ENCODE data around the gene TBC1D9B.

Gene TBC1D9B

GRCh38 chr5:179913461-179913860, 5.8 kb upstream of the TBC1D9B start:
- ChIA-PET POLR2A (no interaction called here), CTCF (interaction anchor here (1.4 kb wide), 1 partner anchor 62 kb away, joined by 3 read pairs; no protein-coding TSS in a partner anchor)
- no peak for TF ChIP-seq ZNF384 (IDR thresholded peaks at IDR 0.05)
- TF ChIP-seq FOXA1 (IDR thresholded peaks at IDR 0.05) = no peak
- TF ChIP-seq ARNT (IDR thresholded peaks at IDR 0.05) = no peak
- no peak for TF ChIP-seq PKNOX1 (IDR thresholded peaks at IDR 0.05)
- TF ChIP-seq L3MBTL2 (conservative IDR thresholded peaks at IDR 0.05) = no peak
- no peak for TF ChIP-seq TARDBP (IDR thresholded peaks at IDR 0.05)
- TF ChIP-seq HDGF (IDR thresholded peaks at IDR 0.05; ENCODE audit: borderline replicate concordance) = no peak
- TF ChIP-seq SUZ12 (IDR thresholded peaks at IDR 0.05) = no peak
- TF ChIP-seq ELF4 (IDR thresholded peaks at IDR 0.05) = no peak
- no peak for TF ChIP-seq FOXM1 (IDR thresholded peaks at IDR 0.05; ENCODE audit: borderline replicate concordance)
- DNase-seq (ENCODE audit: extremely low spot score) = no peak

- CTCF ChIA-PET = interaction anchor here (1.4 kb wide), 1 partner anchor 62 kb away, joined by 3 read pairs; no protein-coding TSS in a partner anchor
- POLR2A ChIA-PET = no interaction called here
- no peak for DNase-seq (ENCODE audit: extremely low spot score)
- TF ChIP-seq NFRKB (IDR thresholded peaks at IDR 0.05) = no peak
These were observed 5.3 kb upstream of the TBC1D9B start for GRCh38 chr5:179912951-179913350.

GRCh38 chr5:179912386-179912785, 4.7 kb upstream of the TBC1D9B start:
- POLR2A ChIA-PET = no interaction called here
- DNase-seq (ENCODE audit: extremely low spot score) = no peak
- CTCF ChIA-PET = no interaction called here
- no peak for TF ChIP-seq BHLHE40 (IDR thresholded peaks at IDR 0.05; ENCODE audit: borderline replicate concordance)
- TF ChIP-seq NFRKB (IDR thresholded peaks at IDR 0.05) = no peak
- TF ChIP-seq L3MBTL2 (conservative IDR thresholded peaks at IDR 0.05) = no peak
- TF ChIP-seq ARNT (IDR thresholded peaks at IDR 0.05) = no peak
- TF ChIP-seq SUZ12 (IDR thresholded peaks at IDR 0.05) = no peak
- no peak for TF ChIP-seq PKNOX1 (IDR thresholded peaks at IDR 0.05)
- no peak for TF ChIP-seq HDGF (IDR thresholded peaks at IDR 0.05; ENCODE audit: borderline replicate concordance)
- no peak for TF ChIP-seq CTBP1 (IDR thresholded peaks at IDR 0.05; ENCODE audit: borderline replicate concordance)
- TF ChIP-seq SP1 (IDR thresholded peaks at IDR 0.05) = no peak
- no peak for TF ChIP-seq ELF4 (IDR thresholded peaks at IDR 0.05)
- TF ChIP-seq FOXM1 (IDR thresholded peaks at IDR 0.05; ENCODE audit: borderline replicate concordance) = no peak
- TF ChIP-seq ZNF384 (IDR thresholded peaks at IDR 0.05) = no peak
- TF ChIP-seq TARDBP (IDR thresholded peaks at IDR 0.05) = no peak
- no peak for TF ChIP-seq LEF1 (IDR thresholded peaks at IDR 0.05; ENCODE audit: borderline replicate concordance)
- no peak for TF ChIP-seq FOXA1 (IDR thresholded peaks at IDR 0.05)

GRCh38 chr5:179909224-179909623, 1.5 kb upstream of the TBC1D9B start:
- ChIA-PET POLR2A (no interaction called here), CTCF (no interaction called here)
- no peak for TF ChIP-seq ELF4 (IDR thresholded peaks at IDR 0.05)
- TF ChIP-seq FOXM1 (IDR thresholded peaks at IDR 0.05; ENCODE audit: borderline replicate concordance) = no peak
- no peak for TF ChIP-seq BHLHE40 (IDR thresholded peaks at IDR 0.05; ENCODE audit: borderline replicate concordance)
- no peak for TF ChIP-seq FOXA1 (IDR thresholded peaks at IDR 0.05)
- TF ChIP-seq ARNT (IDR thresholded peaks at IDR 0.05) = no peak
- TF ChIP-seq CTBP1 (IDR thresholded peaks at IDR 0.05; ENCODE audit: borderline replicate concordance) = no peak

GRCh38 chr5:179908528-179908927, 831 bp upstream of the TBC1D9B start:
- ChIA-PET POLR2A (no interaction called here), CTCF (interaction anchor here (0.6 to 1.1 kb wide), 2 partner anchors 106 to 193 kb away, joined by 3 to 4 read pairs; no protein-coding TSS in a partner anchor)
- no peak for TF ChIP-seq SUZ12 (IDR thresholded peaks at IDR 0.05)
- no peak for TF ChIP-seq BHLHE40 (IDR thresholded peaks at IDR 0.05; ENCODE audit: borderline replicate concordance)
- no peak for TF ChIP-seq HDGF (IDR thresholded peaks at IDR 0.05; ENCODE audit: borderline replicate concordance)
- TF ChIP-seq SP1 (IDR thresholded peaks at IDR 0.05) = no peak
- TF ChIP-seq ARNT (IDR thresholded peaks at IDR 0.05) = no peak
- TF ChIP-seq LEF1 (IDR thresholded peaks at IDR 0.05; ENCODE audit: borderline replicate concordance) = no peak
- no peak for TF ChIP-seq ELF4 (IDR thresholded peaks at IDR 0.05)
- TF ChIP-seq TARDBP (IDR thresholded peaks at IDR 0.05) = no peak
- no peak for TF ChIP-seq FOXA1 (IDR thresholded peaks at IDR 0.05)
- TF ChIP-seq FOXM1 (IDR thresholded peaks at IDR 0.05; ENCODE audit: borderline replicate concordance) = no peak
- TF ChIP-seq L3MBTL2 (conservative IDR thresholded peaks at IDR 0.05) = no peak
- TF ChIP-seq NFRKB (IDR thresholded peaks at IDR 0.05) = no peak
- TF ChIP-seq ZNF384 (IDR thresholded peaks at IDR 0.05) = no peak
- TF ChIP-seq FOXK2 (IDR thresholded peaks at IDR 0.05) = no peak
- TF ChIP-seq CTBP1 (IDR thresholded peaks at IDR 0.05; ENCODE audit: borderline replicate concordance) = no peak
- no peak for TF ChIP-seq PKNOX1 (IDR thresholded peaks at IDR 0.05)
- peak; percentile 49 for DNase-seq (ENCODE audit: extremely low spot score)

More at GRCh38 chr5:179909224-179909623, 1.5 kb upstream of the TBC1D9B start:
- no peak for DNase-seq (ENCODE audit: extremely low spot score)

- ChIA-PET POLR2A (interaction anchor here (0.6 to 0.8 kb wide), 2 partner anchors 80 to 184 kb away, joined by 3 to 4 read pairs; no protein-coding TSS in a partner anchor), CTCF (interaction anchor here (0.7 to 1.5 kb wide), 3 partner anchors 15 to 105 kb away, joined by 3 to 6 read pairs (median 6); no protein-coding TSS in a partner anchor)
- no peak for TF ChIP-seq ELF4 (IDR thresholded peaks at IDR 0.05)
- TF ChIP-seq LEF1 (IDR thresholded peaks at IDR 0.05; ENCODE audit: borderline replicate concordance) = no peak
- TF ChIP-seq SUZ12 (IDR thresholded peaks at IDR 0.05) = no peak
- no peak for TF ChIP-seq SP1 (IDR thresholded peaks at IDR 0.05)
- no peak for TF ChIP-seq CTBP1 (IDR thresholded peaks at IDR 0.05; ENCODE audit: borderline replicate concordance)
- TF ChIP-seq L3MBTL2 (conservative IDR thresholded peaks at IDR 0.05) = no peak
- no peak for TF ChIP-seq PKNOX1 (IDR thresholded peaks at IDR 0.05)
- no peak for TF ChIP-seq HDGF (IDR thresholded peaks at IDR 0.05; ENCODE audit: borderline replicate concordance)
- TF ChIP-seq FOXM1 (IDR thresholded peaks at IDR 0.05; ENCODE audit: borderline replicate concordance) = no peak
- no peak for TF ChIP-seq BHLHE40 (IDR thresholded peaks at IDR 0.05; ENCODE audit: borderline replicate concordance)
- TF ChIP-seq FOXK2 (IDR thresholded peaks at IDR 0.05) = no peak
- peak; percentile 53 for DNase-seq (ENCODE audit: extremely low spot score)
These were observed 722 bp downstream of the TBC1D9B start for GRCh38 chr5:179906795-179907555.

All from HEK293T (cell line).